HG03175 (cell line): ENCODE results near the gene LPAR5.
"Not testable (repeated sequence)": the region's sequence is repeated elsewhere in the genome, so short reads cannot be mapped to it uniquely, and the experiment has no call there.

ENCODE experiments used
- ATAC-seq: cut with Tn5 transposase; IDR thresholded peaks from one replicate; pipeline ENCODE4 v1.9.1; 2021; ENCODE audit warnings: mild to moderate bottlenecking, moderate library complexity; ENCODE audit not compliant: unreplicated experiment

The LPAR5 gene

GRCh38 chr12:6607751-6608591, 27.8 kb downstream of the LPAR5 start:
- ATAC-seq: peak; percentile 40

- no peak for ATAC-seq
These were observed 29.2 kb downstream of the LPAR5 start for GRCh38 chr12:6606331-6607131.

GRCh38 chr12:6605421-6606330, 30.1 kb downstream of the LPAR5 start:
- ATAC-seq: no peak

- ATAC-seq: no peak
These were observed 31.3 kb downstream of the LPAR5 start for GRCh38 chr12:6604259-6605029.

- ATAC-seq: no peak
These were observed 32.6 kb downstream of the LPAR5 start for GRCh38 chr12:6603095-6603567.

GRCh38 chr12:6602526-6602925, 33.2 kb downstream of the LPAR5 start:
- no peak for ATAC-seq

GRCh38 chr12:6595673-6596072, 40.1 kb downstream of the LPAR5 start:
- ATAC-seq: not testable (repeated sequence)

GRCh38 chr12:6592087-6592486, 43.7 kb downstream of the LPAR5 start:
- ATAC-seq: no peak

- not testable (repeated sequence) for ATAC-seq
These were observed 49.2 kb downstream of the LPAR5 start for GRCh38 chr12:6586569-6586968.

GRCh38 chr12:6584293-6584692, 51.5 kb downstream of the LPAR5 start:
- no peak for ATAC-seq

GRCh38 chr12:6582959-6583358, 52.8 kb downstream of the LPAR5 start:
- ATAC-seq: no peak

- no peak for ATAC-seq
These were observed 53.6 kb downstream of the LPAR5 start for GRCh38 chr12:6582196-6582595.

GRCh38 chr12:6575648-6576047, 60.1 kb downstream of the LPAR5 start:
- no peak for ATAC-seq

GRCh38 chr12:6574576-6575295, 61.0 kb downstream of the LPAR5 start:
- ATAC-seq: no peak

GRCh38 chr12:6573001-6573400, 62.8 kb downstream of the LPAR5 start:
- ATAC-seq: no peak

GRCh38 chr12:6570264-6570887, 65.4 kb downstream of the LPAR5 start:
- ATAC-seq: no peak

- ATAC-seq: no peak
These were observed 66.0 kb downstream of the LPAR5 start for GRCh38 chr12:6569786-6570185.

- no peak for ATAC-seq
These were observed 66.4 kb downstream of the LPAR5 start for GRCh38 chr12:6569312-6569711.
